Heart left ventricle (tissue), 16 donors: ENCODE results near the gene CEMIP2. TPM values are rescaled to one million over a fixed set of nuclear protein-coding genes. Genes with fewer than 3 reads are reported as not detected.

Source experiments
- ATAC-seq, 4 donors: fragments of 200-7000 bp; cut with Tn5 transposase; one replicate each; pipeline ENCODE4 v1.9.1; 2020 to 2022; ENCODE audit warnings: moderate library complexity in 4 of 4, mild to moderate bottlenecking in 3 of 4, moderate number of reproducible peaks in 1 of 4
- DNase-seq, 5 donors: peaks; one replicate each; pipeline ENCODE4 v3.0.0-alpha.2; 2020
- H3K27ac ChIP-seq, 12 donors: fragments of 200-600 bp; sonication (generic) in 4 of 12; one replicate each; pipeline versions ENCODE4 v1.5.0 to v1.8.0; 2016 to 2022; ENCODE audit warnings: mild to moderate bottlenecking in 2 of 12
- H3K27me3 ChIP-seq, 9 donors: fragments of 200-600 bp; sonication (generic) in 2 of 9; one replicate each; pipeline versions ENCODE4 v1.5.1 to v1.8.0; 2016 to 2022; ENCODE audit warnings: mild to moderate bottlenecking in 3 of 9
- H3K36me3 ChIP-seq, 9 donors: fragments of 200-600 bp; sonication (generic) in 2 of 9; one replicate each; pipeline versions ENCODE4 v1.5.0 to v1.8.0; 2018 to 2022; ENCODE audit warnings: mild to moderate bottlenecking in 2 of 9
- H3K4me1 ChIP-seq, 12 donors: fragments of 200-600 bp; sonication (generic) in 4 of 12; one replicate each; pipeline versions ENCODE4 v1.5.0 to v1.8.0; 2016 to 2022; ENCODE audit warnings: mild to moderate bottlenecking in 3 of 12
- H3K4me3 ChIP-seq, 12 donors: fragments of 200-600 bp; sonication (generic) in 4 of 12; one replicate each; pipeline versions ENCODE4 v1.5.0 to v1.8.0; 2017 to 2022; ENCODE audit warnings: mild to moderate bottlenecking in 9 of 12, moderate library complexity in 4 of 12
- H3K9me3 ChIP-seq, 12 donors: fragments of 200-600 bp; sonication (generic) in 4 of 12; one replicate each; pipeline versions ENCODE4 v1.5.0 to v1.8.0; 2016 to 2022; ENCODE audit warnings: mild to moderate bottlenecking in 1 of 12
- CTCF ChIP-seq, 12 donors: fragments of 200-600 bp; sonication (generic) in 4 of 12; IDR thresholded peaks; one replicate each; pipeline versions ENCODE4 v1.5.0 to v1.8.0; 2018 to 2022; ENCODE audit warnings: antibody characterized with exemption in 12 of 12, mild to moderate bottlenecking in 5 of 12
- POLR2A ChIP-seq, 2 donors: fragments of 450-650 bp; IDR thresholded peaks; one replicate each; pipeline ENCODE4 v1.6.1; 2017; ENCODE audit warnings: antibody characterized with exemption in 2 of 2, mild to moderate bottlenecking in 2 of 2, moderate library complexity in 2 of 2
- WGBS, 4 donors: extraction: QIAGEN DNeasy Blood & Tissue Kit in 2 of 4; methylation state at CpG; one replicate each; pipeline versions ENCODE4 v1.1.5 to v1.1.7; 2013 to 2018; 5-methylcytosine and 5-hydroxymethylcytosine counted together
- intact Hi-C, 10 donors: fragments of 100-400 bp; cut with DNase I; formaldehyde crosslinking; loops; one replicate each; pipeline versions ENCODE4 v1.11.1 to v1.14.2; 2022
- polyA plus RNA-seq, 2 donors: library from polyadenylated mRNA; stranded (reverse); fragments of 200-250 nt; gene quantifications; one replicate each; pipeline ENCODE4 v1.2.3, GENCODE V29; 2013
- total RNA-seq, 9 donors: library from RNA; depleted of rRNA in 2 of 9; stranded (reverse); fragments of >200 nt in 2 of 9; fragmentation: NEBNext Ultra II Directional in 3 of 9; extraction: Animal tissue kit (Norgen Biotek cat#: 25700) in 3 of 9; gene quantifications; one replicate each; pipeline versions ENCODE4 v1.1.0 to v1.2.4, GENCODE V29; 2016 to 2023
- donor health status: ischemic (EF 13 %, LVEDD 7.1; RV severe dilation, severe dysfunction).
- donor health status: healthy with polysubstance abuse.
- donor health status: DM: no; HTN: yes; CAD: no.
- donor health status: DM: no; HTN: no; CAD: no.
- donor health status: ischemic (EF 25% LVEDD 6.9; RV normal size, moderate dysfunction).
- donor health status: ischemic (EF 25% LVEDD 5.7; RV mildly dilated, moderate dysfunction).
- donor health status: healthy.
- donor health status: DM: yes; HTN: yes; CAD: no.
- donor health status: ischemic (EF 35%, LVEDD 5.7; RV mildly dilated, moderate dysfunction).
- donor health status: nonischemic (EF 11% LVEDD 7.7; RV severe dilation, severe dysfunction).
- donor health status: DM: yes; HTN: yes; CAD: no.
- donor health status: PGD.
- donor health status: ischemic (EF 29% LVEDD 5.4; RV normal size, mild dysfunction).
- donor health status: nonischemic (EF 23%, LVEDD 6.1; RV moderate dilation, normal function).

CEMIP2 gene
- total and polyA plus RNA-seq, 11 donors, result 5.8 to 49.3 (median 7.4) TPM

- Histone ChIP-seq H3K27me3 (no peaks in the 10 kb centered on the region), H3K4me1 (peaks cover 0 to 6% (median 0%) of the 10 kb centered on the region in 12 donors), H3K36me3 (no peaks in the 10 kb centered on the region), H3K9me3 (no peaks in the 10 kb centered on the region), H3K4me3 (no peak overlapping the region), H3K27ac (peak overlapping the region in 1 of 12 donors; percentile 46)
- DNase-seq, result no peak
- TF ChIP-seq POLR2A (IDR thresholded peaks at IDR 0.05) (no peak), CTCF (IDR thresholded peaks at IDR 0.05) (no peak)
- intact Hi-C loops, result no loop called here
- no peak for ATAC-seq
These were observed 13.1 kb upstream of the CEMIP2 start for GRCh38 chr9:71781391-71781790.

GRCh38 chr9:71780953-71781352, 12.6 kb upstream of the CEMIP2 start:
- Histone ChIP-seq H3K4me1 (peaks cover 0 to 6% (median 0%) of the 10 kb centered on the region in 12 donors), H3K36me3 (no peaks in the 10 kb centered on the region), H3K4me3 (no peak overlapping the region), H3K27ac (peak overlapping the region in 1 of 12 donors; percentile 9), H3K27me3 (no peaks in the 10 kb centered on the region), H3K9me3 (no peaks in the 10 kb centered on the region)
- ATAC-seq, result no peak
- intact Hi-C loops, result no loop called here
- TF ChIP-seq CTCF (IDR thresholded peaks at IDR 0.05) (no peak), POLR2A (IDR thresholded peaks at IDR 0.05) (no peak)
- WGBS, 4 donors, result 76 to 94% (median 84%) methylated on average over 3 of the region's 3 CpGs
- no peak for DNase-seq

GRCh38 chr9:71778085-71778484, 9.8 kb upstream of the CEMIP2 start:
- no peaks in the 10 kb centered on the region for H3K36me3 ChIP-seq
- no peak overlapping the region for H3K4me3 ChIP-seq
- no peak overlapping the region for H3K27ac ChIP-seq
- H3K4me1 ChIP-seq, result no peaks in the 10 kb centered on the region
- TF ChIP-seq POLR2A (IDR thresholded peaks at IDR 0.05) (no peak), CTCF (IDR thresholded peaks at IDR 0.05) (no peak)
- ATAC-seq (no peak), DNase-seq (no peak)
- intact Hi-C loops, result loop anchor here in 1 of 10 donors (10.0 kb wide), 1 partner anchor 493 kb away; no protein-coding TSS in a partner anchor
- H3K9me3 ChIP-seq, result no peaks in the 10 kb centered on the region
- H3K27me3 ChIP-seq, result no peaks in the 10 kb centered on the region
- WGBS, 4 donors, result 84 to 86% (median 85%) methylated on average over 5 of the region's 5 CpGs

- no peak for TF ChIP-seq POLR2A (IDR thresholded peaks at IDR 0.05)
- TF ChIP-seq CTCF (IDR thresholded peaks at IDR 0.05), result no peak
- no peaks in the 10 kb centered on the region for H3K9me3 ChIP-seq
- no peaks in the 10 kb centered on the region for H3K36me3 ChIP-seq
- H3K27me3 ChIP-seq, result no peaks in the 10 kb centered on the region
- ATAC-seq (no peak), DNase-seq (no peak)
- peaks cover 0 to 3% (median 2%) of the 10 kb centered on the region in 12 donors for H3K4me1 ChIP-seq
- H3K27ac ChIP-seq, result no peak overlapping the region
- 49 to 57% (median 54%) methylated on average over 3 of the region's 3 CpGs for WGBS, 4 donors
- intact Hi-C loops, result loop anchor here in 1 of 10 donors (10.0 kb wide), 1 partner anchor 490 kb away; no protein-coding TSS in a partner anchor
- H3K4me3 ChIP-seq, result no peak overlapping the region
These were observed 6.6 kb upstream of the CEMIP2 start for GRCh38 chr9:71774920-71775319.
